GM18907 (cell line): ENCODE measurements around the gene RBMS2.
A peak's percentile ranks its signal among the peaks of the same experiment; 100 is the strongest.

ENCODE experiments used
- ATAC-seq: cut with Tn5 transposase; IDR thresholded peaks from one replicate; pipeline ENCODE4 v1.9.1; 2021; ENCODE audit warnings: mild to moderate bottlenecking, moderate library complexity; ENCODE audit not compliant: unreplicated experiment

The RBMS2 gene

DNA sequence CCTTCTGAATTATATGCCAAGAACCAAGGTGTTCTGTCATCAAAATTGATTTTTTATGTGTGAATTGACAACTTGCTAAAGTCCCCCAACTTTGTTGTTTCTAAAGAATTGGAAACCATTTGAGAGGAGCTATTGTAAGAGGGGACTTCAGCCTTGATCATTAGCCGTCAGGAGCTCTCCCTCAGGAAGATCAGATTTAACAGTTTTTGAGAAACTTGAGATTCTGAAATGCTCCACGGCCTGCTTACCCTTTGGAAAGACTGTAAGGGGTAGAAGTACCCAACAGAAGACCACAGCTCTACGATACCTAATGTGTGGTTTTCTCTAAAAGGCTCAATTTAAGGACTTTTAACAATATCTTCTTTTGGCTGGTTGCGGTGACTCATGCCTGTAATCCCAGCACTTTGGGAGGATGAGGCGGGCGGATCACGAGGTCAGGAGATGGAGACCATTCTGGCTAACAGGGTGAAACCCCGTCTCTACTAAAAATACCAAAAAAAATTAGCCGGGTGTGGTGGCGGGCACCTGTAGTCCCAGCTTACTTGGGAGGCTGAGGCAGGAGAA, 57.4 kb downstream of the RBMS2 start:
- no peak for ATAC-seq

DNA sequence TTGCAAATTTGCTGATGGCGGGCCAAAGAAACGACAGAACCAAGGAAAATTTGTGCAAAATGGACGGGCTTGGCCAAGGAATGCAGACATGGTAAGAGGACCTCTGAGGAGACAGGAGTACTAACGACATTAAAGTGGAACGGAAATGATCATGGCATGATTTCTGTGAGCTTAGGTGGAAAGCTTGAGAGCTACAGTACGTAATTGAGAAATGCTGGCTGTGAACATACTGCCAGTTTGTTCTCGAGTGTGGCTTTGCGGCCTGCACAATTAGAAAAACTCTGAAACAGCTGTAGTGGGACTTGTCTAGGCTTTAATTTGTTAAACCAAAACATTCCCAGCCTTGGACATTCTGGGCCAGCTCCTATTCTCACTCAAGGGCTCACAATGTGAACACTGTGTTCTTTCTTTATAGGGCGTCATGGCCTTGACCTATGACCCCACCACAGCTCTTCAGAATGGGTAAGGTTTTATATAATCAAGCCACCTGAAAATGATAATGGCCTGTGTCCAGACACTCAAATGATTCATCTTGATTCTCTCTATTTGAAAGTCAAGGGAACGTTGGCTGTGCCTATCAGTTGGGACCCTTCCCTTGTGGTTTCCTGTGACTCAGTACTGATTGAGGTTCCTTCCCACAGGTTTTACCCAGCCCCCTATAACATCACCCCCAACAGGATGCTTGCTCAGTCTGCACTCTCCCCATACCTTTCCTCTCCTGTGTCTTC, 60.0 kb downstream of the RBMS2 start:
- peak; percentile 62 for ATAC-seq

GRCh38 chr12:56585098-56585497, 63.5 kb downstream of the RBMS2 start:
- ATAC-seq = no peak

GRCh38 chr12:56589783-56590182, 68.2 kb downstream of the RBMS2 start:
- no peak for ATAC-seq

DNA sequence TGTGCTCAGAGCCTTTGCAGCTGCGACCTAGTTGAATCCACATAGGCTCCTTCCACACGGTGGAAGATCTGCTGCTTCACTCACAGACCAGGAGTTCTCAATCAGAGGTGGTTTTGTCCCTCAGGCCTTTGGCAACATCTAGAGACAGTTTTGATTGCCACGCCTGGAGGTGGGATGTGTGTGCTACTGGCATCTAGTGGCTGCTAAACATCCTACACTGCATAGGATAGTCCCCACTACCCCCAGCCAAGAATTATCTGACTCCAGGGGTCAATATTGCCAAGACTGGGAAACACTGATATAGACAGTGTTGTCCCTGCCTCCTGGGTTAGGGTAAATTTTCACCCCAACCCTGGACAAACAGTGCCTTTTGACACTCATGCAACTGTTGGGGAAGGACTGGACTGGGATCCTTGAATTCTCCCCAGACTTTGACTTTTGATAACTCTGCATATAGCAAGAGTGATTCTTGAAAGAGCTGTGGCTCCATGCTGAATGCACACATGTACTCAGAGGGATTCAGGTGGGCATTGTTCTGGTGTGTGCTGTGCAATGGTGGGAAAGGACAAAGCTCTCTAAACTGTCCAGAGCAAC, 68.7 kb downstream of the RBMS2 start:
- no peak for ATAC-seq

- ATAC-seq = no peak
Measured at GRCh38 chr12:56591126-56591525, 69.5 kb downstream of the RBMS2 start.

DNA sequence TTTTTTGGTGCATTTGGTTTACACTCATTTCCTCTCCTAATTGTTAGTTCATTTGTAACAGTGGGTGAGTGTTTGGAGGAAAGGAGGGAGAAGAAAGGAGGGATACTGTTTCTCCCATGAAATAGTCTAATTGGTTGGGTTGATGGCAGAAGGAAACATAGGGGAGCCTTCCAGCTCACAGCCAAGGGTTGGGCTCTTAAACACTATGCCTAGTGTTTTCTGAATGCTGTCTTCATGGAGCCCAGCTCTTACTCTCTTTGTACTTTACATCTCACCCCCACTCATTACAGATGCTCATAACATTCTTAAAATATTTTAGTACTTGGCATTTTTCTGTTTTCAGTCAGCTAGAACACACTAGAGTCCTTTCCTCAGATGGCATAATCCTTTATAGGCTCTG, 70.3 kb downstream of the RBMS2 start:
- no peak for ATAC-seq

DNA sequence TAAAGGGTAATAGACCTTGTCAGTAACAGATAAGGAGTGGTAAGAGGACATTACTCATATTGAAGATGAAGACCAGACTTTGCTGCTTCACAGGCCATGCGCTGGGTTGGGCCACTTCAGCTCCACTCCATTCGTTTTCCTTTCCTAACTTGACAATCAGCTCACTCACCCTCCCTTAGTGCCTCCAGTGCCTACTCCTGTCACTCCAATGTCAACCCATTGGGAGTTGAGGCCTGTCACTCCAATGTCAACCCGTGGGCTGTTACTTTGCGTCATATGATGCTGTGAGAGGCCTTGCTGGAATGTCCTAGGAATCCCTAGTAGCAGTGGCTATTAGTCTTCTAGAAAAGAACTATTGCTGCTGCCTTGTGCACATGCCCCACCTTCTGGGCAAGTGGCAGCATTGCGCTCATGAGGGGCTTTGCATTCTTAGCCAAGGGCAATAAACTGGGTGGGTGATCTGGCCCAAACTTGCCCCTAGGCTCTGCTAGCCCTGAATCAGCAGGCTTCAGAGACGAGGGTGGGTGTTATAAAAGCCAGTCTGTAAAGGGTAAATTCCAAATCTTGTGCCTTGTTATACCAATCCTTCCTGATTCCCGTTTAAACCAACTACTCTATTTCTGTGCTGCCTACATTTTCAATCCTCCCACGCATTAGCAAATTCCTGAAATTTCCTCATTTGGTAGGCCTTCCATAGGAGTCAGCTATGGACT, 72.4 kb downstream of the RBMS2 start:
- no peak for ATAC-seq

DNA sequence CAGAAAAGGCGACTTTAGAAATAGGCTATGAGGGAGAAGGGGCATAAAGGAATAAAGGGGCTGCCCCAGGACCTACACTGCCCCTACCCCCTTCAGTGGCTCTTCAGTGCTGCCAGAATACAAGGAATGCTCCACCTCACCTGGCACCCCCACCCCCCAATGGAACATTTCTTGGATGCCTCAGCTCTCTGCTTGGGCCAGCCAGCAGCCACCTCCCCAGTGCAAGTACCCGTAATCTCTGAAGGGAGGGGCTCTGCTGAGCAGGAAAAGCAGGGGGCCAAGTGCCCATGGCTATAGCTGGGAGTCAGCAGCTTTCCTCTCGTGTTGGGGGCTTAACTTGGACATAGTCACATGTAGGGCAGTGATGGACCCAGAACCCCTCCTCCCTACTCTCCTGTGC, 75.2 kb downstream of the RBMS2 start:
- no peak for ATAC-seq

GRCh38 chr12:56599041-56599440, 77.4 kb downstream of the RBMS2 start:
- no peak for ATAC-seq

- no peak for ATAC-seq
Measured at GRCh38 chr12:56599797-56600196, 78.2 kb downstream of the RBMS2 start.

GRCh38 chr12:56600753-56601152, 79.1 kb downstream of the RBMS2 start:
- no peak for ATAC-seq

DNA sequence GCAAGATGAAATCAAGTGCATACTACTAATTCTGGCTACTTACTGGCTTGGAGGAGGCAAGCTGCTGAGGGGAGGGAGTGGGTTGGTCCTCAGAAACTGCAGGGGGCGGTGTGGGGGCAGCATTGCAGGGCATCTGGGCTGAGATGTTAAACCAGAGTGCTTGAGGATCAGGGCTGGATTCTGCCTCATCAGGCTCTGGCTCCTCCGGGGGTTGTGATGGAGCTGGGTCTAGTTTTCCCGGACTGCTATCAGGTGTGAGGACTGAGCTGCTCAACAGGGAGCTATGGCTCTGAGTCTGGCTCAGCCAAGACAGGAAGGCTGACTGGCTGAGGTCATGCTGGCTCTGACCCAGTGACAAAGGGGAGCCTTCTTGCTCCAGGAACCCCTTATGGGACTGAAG, 79.9 kb downstream of the RBMS2 start:
- no peak for ATAC-seq

GRCh38 chr12:56602239-56602638, 80.6 kb downstream of the RBMS2 start:
- ATAC-seq = no peak

GRCh38 chr12:56604355-56604754, 82.7 kb downstream of the RBMS2 start:
- no peak for ATAC-seq

- ATAC-seq = no peak
Measured at GRCh38 chr12:56614627-56615026, 93.0 kb downstream of the RBMS2 start.

DNA sequence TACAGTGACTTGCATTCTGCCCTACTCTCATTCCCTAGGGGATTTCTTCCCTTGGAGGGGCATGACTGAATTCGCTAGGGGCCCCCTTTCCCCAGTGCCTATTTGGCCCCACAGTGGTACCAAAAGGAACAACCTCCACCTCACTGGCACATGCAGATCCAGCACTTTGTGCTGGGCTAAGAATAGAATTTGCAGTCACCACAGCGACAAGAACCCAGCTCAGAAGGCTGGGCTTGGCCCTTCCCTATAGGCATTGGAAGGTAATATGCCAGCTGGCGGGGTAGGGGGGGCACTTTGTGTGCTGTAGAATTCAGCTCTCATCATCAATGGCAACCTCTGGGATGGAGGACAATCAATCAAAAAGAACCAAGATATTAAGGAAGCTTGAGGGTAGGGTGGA, 94.6 kb downstream of the RBMS2 start:
- no peak for ATAC-seq

- no peak for ATAC-seq
Measured at GRCh38 chr12:56616925-56617324, 95.3 kb downstream of the RBMS2 start.

DNA sequence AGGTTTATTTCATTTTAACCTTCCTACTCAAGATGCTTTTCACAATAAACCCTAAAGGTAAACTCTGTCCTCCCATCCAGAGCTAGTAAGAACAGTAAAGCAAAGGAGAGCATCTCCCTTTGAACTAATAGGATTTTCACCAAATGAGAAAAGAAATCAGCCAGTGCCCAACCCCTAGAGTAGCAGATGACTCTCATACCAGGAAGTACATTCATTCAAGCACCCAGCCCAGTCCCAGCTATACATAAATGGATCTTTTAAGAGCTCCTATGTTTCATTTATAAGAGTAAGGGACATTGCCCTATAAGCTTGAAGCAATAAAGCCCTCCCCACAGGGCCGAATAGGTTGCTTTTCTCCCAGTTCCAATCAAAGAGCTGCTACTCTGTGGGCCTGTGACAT, 100.9 kb downstream of the RBMS2 start:
- ATAC-seq = no peak

GRCh38 chr12:56626701-56627100, 105.1 kb downstream of the RBMS2 start:
- no peak for ATAC-seq

GRCh38 chr12:56628671-56629458, 107.2 kb downstream of the RBMS2 start:
- ATAC-seq = peak; percentile 32
